ENCODE data around the gene SLC25A22.

DNA sequence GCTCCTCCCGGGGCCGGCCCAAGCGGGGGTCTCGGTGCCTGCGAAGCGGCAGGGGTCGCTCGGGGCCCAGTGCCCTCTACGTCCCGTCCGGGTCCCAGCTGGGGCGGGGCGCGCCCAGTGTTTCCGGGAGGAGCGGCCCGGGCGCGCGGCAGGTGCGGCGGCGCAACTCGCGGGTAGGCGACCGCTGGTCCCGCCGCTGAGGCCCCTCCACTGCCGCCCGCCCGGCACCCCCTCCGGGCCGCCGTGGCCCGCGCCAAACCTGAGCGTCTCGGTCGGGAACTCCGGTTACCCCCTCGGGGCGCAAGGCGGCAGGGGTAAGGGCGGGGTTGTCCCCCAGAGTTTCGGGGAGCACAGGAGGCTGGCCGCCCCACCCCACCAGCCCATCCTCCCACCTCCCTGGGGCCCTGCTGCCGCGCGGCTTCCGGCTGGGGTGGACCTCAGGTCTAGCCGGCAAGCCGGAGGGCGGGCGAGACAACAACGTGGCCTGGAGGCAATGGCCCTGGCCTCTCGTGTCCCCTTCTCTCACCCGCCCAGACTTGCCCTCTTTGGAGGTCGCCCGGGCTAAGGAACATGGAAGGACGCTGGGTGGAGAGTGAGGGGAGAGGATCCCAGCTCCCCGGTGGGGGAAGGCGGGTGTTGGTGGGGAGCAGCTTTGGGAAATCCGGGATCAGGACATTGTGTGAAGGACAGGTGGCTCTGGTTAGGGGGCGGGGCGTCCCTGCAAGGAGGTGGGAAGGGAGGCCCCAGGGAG lies 29.2 kb upstream of the SLC25A22 start:
- TF ChIP-seq, protein P1, sequence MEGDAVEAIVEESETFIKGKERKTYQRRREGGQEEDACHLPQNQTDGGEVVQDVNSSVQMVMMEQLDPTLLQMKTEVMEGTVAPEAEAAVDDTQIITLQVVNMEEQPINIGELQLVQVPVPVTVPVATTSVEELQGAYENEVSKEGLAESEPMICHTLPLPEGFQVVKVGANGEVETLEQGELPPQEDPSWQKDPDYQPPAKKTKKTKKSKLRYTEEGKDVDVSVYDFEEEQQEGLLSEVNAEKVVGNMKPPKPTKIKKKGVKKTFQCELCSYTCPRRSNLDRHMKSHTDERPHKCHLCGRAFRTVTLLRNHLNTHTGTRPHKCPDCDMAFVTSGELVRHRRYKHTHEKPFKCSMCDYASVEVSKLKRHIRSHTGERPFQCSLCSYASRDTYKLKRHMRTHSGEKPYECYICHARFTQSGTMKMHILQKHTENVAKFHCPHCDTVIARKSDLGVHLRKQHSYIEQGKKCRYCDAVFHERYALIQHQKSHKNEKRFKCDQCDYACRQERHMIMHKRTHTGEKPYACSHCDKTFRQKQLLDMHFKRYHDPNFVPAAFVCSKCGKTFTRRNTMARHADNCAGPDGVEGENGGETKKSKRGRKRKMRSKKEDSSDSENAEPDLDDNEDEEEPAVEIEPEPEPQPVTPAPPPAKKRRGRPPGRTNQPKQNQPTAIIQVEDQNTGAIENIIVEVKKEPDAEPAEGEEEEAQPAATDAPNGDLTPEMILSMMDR (conservative IDR thresholded peaks at IDR 0.05) = no peak
- TF ChIP-seq ZFX (IDR thresholded peaks at IDR 0.05) = peak; percentile 51

Measured in C4-2B (cell line).